NOMO-1 treated with DMSO at 0.1 percent for 48 hours (cell line): ENCODE data around the gene NBEA.
A peak's percentile ranks its signal among the peaks of the same experiment; 100 is the strongest.

ENCODE experiments used
- DNase-seq: peaks from one replicate; lab custom pipeline; 2025; ENCODE audit not compliant: unreplicated experiment; lab: John Stamatoyannopoulos, UW

Gene NBEA

DNA sequence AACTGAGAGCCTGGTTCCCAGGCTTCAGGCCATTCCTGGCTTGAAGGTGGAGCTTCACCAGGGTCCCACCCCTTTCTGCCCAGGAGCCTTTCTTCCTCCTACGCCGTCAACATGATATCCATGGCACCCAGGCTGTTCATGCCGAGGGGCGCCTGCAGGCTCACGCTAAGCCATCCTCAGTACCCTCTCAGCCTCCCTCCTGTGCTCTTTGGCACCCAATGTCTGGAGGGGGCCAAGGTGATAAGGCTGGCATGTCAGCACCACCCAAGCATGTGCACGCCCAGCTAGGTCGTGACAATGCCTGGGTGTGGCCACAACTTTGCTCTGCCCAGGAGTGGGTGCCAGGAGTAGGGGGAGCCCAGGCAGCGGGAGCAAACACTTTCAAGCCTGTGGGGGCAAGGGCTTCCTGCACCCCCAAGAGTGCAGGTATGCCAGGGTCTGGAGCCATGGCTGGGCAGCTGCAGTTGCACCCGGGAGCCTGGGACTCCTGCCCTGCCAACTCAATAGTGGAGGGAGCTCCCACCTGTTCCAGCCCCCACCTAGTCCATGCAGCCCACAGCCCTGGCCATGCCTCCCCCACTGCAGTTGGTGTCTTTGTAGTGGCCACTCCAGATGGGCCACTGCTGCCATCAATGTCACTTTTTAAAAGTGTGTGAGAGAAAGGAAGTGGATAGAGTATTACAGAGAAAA lies 314.5 kb downstream of the NBEA start:
- no peak for DNase-seq

DNA sequence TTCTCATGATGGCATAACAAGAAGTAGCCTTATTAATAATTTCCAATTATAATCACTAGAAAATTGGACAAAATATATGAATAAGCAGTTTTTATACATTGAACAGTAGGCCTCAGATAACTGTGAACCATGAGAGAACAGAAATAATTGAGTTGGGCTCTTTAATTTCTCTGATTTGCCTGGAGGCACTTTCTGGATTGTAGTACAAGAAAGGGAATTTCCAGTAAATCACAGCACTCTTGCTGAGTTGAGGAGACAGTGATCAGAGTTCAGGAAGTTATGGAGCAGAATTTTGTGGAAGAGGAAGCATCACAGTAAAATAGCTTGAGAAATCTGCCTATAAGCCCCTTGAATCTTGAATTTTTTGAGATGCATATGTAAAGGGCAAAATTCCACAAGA lies 318.2 kb downstream of the NBEA start:
- no peak for DNase-seq

DNA sequence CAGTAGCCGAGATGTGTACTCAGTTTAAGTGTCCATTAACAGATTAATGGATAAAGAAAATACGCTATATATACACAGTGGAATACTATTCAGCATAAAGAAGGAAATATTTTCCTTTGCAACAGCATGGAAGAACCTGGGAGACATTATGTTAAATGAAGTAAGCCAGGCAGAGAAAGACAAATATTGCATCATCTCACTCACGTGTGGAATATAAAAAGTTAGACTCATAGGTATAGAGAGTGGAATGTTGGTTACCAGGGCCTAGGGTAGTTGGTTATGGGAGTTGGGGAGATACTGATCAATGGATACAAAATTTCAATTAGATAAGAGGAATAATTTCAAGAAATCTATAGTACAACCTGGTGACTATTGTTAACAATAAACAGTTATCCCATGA lies 324.3 kb downstream of the NBEA start:
- no peak for DNase-seq

DNA sequence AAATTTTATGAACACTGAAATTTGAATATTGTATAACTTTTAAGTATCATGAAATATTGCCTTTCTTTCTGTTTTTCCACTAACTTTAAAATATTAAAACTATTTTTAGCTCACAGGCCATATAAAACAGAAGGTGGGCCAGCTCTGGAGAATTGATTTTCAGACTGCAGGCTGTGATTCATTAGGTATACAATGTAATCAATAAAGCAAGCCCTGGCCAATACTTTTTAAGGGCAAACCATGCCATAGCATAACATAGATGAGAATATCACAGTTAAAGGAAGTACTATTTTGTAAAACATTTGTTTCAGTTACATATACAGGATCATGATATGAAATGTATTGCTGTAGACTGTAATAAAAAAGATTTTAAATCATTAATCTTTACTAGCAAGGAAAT lies 336.8 kb downstream of the NBEA start:
- no peak for DNase-seq

DNA sequence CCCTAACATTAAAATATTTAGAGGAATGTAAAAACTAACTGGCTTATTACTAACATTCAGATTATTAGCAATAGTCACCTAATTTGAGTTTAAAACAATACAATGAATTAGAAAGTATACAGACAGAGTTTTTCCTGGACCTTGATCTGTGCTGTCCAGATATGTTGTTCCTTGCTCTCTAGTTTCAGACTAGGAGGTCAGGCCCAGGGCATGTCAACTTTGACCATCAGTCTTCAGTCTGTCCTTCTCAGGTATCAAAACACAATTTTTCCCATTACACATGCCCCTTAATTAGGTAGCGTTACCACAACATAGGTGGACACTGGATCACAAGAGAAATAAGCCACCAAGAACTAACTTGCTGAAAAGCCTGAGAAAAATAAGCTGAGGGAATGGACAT lies 337.4 kb downstream of the NBEA start:
- DNase-seq = no peak

DNA sequence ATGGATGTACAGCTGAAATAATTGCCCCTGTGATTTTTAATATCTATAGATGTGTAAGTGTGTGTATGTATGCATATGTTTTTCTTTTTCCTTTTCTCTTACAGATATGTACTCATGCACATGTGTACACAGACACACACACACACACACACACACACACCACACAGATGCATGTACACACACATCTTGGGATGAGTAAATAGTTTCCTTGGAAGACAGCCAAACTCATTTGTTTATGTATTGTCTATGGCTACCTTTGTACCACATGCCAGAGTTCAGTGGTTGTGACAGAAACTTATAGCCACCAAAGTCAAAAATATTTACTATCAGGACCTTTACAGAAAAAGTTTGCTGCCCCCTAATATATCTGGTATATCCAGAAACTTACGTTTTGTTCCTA lies 341.8 kb downstream of the NBEA start:
- DNase-seq = no peak

DNA sequence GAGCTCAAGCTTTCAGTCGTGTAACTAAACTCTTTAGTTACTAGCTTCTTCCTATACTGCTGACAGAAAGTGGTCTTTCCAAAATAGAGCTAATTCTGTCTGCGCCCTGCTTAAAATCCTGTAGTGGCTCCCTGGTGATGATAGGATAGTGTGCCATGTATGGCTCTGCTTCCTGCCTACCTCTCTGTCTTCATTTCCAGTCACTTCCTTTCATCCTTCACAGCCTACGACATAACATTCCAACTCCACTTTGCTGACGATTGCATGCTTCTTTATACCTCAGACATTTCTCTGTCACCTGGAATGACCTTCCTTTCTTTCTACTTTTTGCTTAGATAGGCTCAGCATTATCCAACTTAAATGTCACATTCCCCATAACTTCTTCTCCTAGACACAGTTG lies 343.6 kb downstream of the NBEA start:
- DNase-seq = no peak

DNA sequence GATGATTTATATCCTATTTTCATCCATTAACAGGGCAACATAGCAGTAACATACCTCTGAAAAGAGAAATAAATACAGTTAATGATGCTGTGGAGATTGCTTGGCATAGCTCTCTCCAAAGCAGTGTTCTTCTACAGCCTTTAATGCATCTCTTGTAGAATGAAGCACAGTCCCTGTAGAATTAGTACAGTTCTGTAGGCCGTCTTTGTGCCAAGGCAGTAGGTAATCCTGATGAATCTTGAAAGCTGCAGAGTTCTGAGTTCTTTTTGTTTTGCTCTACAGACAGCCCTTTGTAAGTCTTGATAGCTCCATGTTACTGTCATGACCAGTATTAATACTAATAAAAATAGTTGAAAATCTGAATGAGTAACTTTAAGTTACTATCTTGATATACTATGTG lies 350.3 kb downstream of the NBEA start:
- no peak for DNase-seq

DNA sequence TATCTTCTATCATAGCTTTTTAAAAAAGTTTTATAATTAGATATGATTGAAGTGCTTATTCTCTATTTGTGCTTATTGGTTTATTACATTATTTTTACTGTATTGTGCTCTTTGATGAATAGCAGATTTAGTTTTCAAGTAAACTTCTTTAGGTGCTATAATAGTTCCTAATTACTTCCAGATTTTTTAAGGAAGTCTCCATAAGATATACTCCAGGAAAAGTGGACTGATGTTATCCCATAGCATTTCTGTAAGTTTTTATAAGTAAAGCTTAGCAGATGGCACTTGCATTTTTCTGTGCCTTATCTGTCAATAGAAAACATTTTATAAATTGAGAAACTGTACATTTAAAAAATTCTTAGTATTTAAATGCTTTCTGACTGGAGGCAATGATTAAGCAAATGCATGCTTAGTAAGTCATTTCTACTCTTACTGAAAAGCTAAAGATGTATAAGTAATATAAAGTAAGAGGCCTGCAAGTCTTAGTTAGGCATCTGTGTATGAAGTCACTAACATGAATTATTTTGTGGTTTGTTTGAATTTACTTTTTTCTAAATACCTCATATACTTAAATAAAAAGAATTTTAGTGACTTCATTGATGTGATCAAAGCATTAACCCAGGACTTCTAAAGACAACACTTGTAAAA lies 351.6 kb downstream of the NBEA start:
- no peak for DNase-seq

DNA sequence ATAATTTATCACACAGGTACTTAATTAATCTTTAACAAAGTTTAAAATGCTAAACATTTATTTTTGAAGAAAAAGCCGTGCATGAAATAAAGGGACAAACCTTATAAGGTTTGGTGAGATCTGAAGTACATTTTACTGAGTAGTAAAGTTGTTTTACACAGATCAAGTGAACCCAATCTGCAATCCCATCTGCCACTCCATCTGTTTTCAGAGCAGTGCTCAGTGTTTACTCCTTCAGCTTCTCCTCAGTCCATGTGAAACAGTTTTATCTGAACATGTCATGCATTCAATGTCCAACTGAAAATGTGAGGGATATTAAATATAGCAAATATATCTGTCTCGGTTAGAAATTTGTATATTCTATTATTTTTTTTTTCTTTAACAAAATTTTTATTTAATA lies 367.6 kb downstream of the NBEA start:
- DNase-seq = no peak

DNA sequence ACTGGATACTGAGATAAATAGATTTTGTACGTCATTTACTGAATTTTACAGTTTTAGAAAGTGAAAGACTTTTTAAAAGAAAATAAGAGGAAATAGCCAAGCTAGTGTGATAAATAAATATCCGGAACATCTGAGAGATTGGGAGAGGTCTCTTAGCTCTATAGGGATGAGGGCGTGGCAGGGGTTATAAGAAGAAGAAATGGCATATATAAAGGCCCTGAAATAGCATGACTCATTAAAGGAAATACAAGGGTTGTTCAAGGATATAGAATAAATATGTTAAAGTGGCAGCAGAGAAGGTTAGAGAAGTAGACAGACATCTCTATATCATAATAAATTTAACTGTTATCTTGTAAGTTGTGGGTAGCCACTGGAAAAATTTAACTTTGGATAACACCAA lies 390.1 kb downstream of the NBEA start:
- DNase-seq = no peak

DNA sequence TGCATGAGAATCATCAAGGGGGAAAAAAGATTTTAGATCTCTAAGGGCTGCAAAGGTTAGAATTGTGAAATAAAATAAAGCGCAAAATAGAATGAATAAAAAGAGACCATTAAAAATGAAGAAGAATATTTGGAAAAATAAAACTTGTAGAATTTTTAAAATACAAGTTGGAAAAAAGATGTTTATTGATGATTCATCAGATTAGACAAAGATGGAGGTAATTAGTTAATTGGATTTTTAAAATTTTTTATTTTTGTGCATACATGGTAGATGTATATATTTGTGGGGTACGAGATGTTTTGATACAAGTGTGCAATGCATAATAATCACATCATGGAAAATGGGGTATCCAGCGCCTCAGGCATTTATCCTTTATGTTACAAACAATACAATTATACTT lies 391.1 kb downstream of the NBEA start:
- DNase-seq = no peak

DNA sequence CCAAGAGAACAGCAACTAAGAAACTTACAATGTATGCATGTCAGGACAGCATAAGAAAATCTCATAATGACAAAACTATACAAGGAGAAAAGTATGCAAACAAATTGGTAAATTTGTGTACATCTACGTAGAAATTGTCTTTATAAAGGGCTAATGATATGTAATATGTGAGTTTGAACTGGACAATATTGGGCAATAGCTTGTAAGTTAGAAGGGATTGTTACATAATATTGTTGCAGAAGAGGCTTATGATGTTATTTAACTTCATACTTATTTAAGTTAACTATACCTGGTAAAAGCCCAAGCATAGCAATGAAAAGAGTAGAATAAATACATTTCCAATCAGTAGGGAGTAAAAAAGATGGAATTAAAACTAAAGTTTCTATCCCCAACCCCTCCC lies 400.4 kb downstream of the NBEA start:
- peak; percentile 1 for DNase-seq

DNA sequence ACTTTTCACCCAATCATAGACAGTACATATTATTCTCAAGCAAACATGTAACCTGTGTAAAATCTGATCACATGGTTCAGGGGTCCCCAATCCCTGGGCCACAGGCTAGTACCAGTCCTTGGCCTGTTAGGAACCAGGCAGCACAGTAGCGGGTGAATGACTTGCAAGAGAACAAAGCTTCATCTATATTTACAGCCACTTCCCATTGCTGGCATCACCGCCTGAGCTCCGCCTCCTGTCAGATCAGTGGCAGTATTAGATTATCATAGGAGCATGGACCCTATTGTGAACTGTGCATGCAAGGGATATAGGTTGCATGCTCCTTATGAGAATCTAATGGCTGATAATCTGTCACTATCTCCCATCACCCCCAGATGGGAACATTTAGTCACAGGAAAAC lies 401.3 kb downstream of the NBEA start:
- no peak for DNase-seq

DNA sequence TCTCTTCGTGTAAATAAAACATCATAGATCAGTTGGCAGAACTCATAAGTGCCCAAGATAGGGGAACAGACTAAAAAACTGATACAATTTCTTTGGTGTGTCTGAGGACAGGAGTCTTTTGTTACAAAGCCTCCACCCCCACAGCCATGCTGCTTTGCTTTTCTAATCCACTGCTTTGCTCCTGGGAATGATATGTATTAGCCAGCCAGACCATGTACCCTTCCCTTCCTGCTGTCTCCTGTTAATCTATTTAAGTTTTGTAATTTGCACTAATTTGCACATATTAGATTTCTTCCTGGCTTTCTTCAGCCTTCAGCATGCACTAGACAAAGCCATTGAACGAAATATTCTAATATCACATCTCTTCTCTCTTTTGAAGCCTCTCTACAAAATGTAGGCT lies 403.9 kb downstream of the NBEA start:
- DNase-seq = no peak

DNA sequence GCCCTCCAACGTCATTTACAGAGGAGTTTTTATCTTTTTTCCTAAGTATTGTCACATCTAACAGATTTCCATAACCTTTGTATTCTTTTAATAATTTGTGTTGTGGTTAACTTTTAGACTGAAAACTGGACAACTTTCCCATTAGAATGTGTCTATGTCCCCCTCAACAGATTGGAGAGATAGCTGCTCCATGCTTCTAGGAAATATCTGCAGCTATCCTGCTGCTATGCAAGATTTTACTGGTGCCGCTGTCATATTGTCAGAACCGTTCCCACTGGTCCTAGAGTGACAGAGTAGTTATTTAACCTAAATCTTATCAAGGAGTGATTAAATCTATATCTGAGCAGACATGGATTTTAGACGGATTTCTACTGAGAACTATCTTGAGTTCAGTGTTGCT lies 404.4 kb downstream of the NBEA start:
- no peak for DNase-seq

DNA sequence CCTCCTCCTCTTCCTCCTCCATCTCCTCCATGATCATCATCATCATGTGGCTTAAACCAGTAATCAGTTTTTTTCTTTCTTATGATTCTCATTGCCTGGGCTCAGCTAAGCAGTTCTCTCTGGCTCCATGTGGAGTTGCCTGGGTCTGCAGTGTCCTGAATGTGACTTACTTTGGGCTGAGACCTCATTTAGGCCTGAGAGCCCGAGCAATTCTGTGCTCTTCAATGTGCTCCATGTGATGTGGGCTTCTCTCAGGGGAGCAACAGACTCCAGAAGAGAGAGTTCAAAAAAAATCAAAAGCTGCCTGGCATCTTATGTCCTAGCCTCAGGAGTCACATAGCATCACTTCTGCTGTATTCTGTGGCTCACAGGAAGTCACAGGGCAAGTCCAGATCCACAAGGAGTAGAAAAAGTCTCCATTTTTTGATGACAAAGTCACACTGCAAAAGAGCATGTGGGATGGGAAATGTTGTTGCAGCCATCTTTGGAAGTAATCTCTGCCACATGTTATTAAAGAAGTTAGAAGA lies 405.7 kb downstream of the NBEA start:
- DNase-seq = no peak

DNA sequence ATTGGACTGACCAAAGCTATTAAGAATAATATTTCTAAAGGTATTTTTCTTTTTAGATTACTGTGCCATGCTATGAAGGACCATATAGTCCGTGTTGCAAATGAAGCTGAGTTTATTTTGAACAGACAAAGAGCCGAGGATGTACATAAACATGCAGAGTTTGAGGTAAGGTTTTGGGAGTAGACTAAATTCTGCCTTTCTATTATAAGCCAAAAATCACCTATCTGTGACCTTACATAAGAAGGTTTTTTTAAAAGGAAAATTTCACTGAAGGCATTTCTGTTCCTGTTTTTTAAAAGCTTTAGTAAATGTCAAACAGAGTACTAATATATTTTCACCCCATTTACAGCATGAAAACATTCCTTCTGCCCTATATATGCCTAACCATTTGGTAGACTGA lies 407.0 kb downstream of the NBEA start:
- DNase-seq = no peak

DNA sequence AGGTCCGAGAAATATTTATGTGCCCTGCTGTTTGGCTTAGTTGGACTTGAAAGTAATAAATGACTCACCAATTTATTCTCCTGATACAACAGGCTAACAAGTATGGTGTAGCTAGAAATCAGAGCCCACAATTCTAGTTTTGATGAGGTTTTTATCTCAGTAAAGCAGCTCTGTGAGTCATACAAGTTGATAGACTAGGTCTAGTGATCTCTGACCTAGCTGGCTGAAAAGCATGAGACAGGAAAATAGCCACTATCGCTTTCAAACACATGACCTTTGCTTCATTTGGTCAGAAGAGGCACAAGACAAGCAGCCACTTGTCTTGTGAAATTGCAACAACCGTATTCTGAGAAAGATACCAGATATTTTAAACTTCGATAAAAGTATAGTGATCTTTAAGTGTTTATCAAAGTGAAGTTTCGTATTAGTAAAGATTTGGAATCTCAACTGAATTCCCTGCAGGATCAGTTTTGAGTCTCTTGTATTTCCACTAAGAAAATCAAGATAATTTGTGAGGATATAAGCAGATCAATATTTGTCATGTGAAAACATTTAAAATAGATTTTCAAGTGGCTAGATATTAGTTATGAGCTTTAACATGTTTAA lies 407.7 kb downstream of the NBEA start:
- DNase-seq = no peak

DNA sequence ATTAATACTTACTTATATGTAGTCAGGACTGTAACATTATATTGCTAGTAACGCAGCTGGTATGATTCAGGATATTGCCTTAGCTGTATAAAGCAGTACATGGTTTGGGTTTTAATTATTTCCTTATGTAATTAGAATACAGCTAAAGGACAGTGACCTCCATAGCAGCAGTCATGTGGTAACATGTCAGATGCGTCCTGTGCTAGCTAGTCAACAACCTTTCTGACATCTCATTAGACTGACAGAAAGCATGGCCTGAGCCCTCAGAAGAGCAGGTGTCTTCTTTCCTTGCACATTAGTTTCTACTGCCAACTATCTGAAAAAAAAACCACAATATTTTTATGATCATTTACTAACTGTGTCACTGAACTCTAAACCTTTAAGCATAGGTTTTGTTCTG lies 412.2 kb downstream of the NBEA start:
- no peak for DNase-seq

DNA sequence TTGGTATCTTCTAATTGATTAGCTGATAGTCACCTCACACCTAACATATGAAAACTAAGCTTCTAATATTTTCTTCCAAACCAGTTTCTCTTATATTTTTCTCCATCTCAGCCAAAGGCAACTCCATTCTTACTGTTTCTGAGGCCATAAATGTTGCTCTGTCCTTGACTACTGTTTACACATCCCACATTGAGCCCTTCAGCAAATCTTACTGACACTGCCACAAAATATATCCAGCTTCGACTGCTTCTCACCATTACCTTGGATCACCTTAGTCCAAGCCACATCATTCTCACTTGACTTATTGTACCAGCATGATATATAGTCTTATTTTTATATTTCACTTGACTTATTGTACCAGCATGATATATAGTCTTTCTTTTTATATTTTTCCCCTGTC lies 412.8 kb downstream of the NBEA start:
- DNase-seq = no peak

DNA sequence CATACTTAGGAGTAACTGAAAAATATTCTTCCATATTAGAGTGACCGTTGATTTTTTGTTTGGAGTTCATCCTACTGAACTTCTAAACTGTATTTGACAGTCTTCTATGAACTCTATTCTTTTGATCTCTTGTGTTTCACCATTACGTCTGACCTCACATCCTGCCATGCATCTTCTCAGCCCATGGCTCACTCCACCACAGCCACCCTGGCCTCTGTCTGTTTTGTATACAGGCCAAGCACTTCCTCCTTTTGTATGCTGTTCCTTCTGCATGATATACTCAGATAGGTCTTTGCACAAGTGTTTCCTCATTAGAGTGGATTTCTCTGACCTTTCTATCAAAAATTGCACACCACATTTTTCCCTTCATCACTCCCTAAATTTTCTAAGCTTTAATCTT lies 414.5 kb downstream of the NBEA start:
- no peak for DNase-seq

DNA sequence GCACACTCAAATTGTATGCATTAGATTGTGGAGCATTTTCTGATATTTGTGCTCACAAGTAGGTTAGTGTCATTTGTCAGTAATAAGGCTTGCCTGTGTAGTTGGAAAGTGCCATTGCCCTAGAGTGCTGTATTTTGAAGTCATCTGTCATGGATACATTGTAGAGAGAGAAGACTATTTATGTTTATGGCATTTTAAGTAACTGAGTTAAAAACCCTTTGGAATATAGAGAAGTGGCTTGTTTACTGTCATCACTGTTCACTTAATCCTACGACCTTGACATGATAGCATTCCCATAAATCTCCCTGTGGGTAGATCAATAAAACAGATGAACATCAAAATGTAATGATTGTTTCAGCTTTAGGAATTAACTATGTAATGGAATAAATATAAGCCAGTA lies 423.8 kb downstream of the NBEA start:
- DNase-seq = no peak
